ENCODE measurements around the gene SLC8B1. TPM values are rescaled to one million over a fixed set of nuclear protein-coding genes. Genes with fewer than 3 reads are reported as not detected.

The SLC8B1 gene
- polyA plus RNA-seq, 3 donors = 21.6 to 46.0 (median 32.4) TPM

DNA sequence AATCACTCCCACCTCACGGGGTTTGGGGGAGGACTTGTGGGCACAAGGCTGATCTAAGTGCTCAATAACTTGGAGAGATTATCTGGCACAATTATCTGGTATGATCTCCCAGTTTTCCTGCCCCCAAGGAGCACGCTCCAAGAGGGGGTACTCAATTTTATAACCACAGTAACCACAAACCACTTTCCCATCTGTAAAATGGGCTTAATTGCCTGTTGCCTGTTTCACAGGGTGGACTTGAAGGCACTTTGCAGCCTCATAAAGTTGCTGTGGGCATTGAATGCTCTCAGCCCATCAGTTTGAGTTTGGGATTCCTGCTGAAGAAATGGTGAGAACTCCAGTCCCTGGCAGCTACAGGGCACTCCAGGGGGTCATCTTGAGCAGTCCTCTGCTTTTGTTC is 4.4 kb downstream of the SLC8B1 start:
- Histone ChIP-seq H3K4me2 (replicated peaks; ENCODE audit: extremely low read depth, low read length, poor library complexity, severe bottlenecking) (no peak overlapping the region), H3K4me3 (replicated peaks in 1 of 3; ENCODE audit: low read depth in 2 of 3, low read length in 3 of 3) (no peak overlapping the region), H2AFZ (ENCODE audit: insufficient read depth, low read depth, low read length, poor library complexity, severe bottlenecking) (no peak overlapping the region), H3K4me1 (ENCODE audit: control insufficient read depth in 1 of 2, insufficient read depth in 2 of 2, low read length in 2 of 2) (peaks cover 23 to 46% of the 10 kb centered on the region in 2 donors), H3K9me3 (replicated peaks in 1 of 2; ENCODE audit: control insufficient read depth in 1 of 2, insufficient read depth in 1 of 2, low read length in 2 of 2) (no peaks in the 10 kb centered on the region), H3K27me3 (ENCODE audit: control insufficient read depth in 2 of 2, insufficient read depth in 2 of 2, low read length in 2 of 2) (no peaks in the 10 kb centered on the region), H3K9ac (ENCODE audit: insufficient read depth, low read length, poor library complexity, severe bottlenecking) (no peak overlapping the region), H4K20me1 (ENCODE audit: insufficient read depth, low read length) (peaks cover 66% of the 10 kb centered on the region), H3K36me3 (replicated peaks in 1 of 2; ENCODE audit: control insufficient read depth in 1 of 2, insufficient read depth in 2 of 2, low read length in 2 of 2) (peaks cover 31 to 69% of the 10 kb centered on the region in 2 donors), H3K27ac (ENCODE audit: low read depth in 1 of 2, low read length in 2 of 2) (peak overlapping the region in 1 of 2 donors; percentile 48), H3K79me2 (ENCODE audit: insufficient read depth, low read length) (peaks cover 65% of the 10 kb centered on the region)
- intact Hi-C loops (cut with micrococcal nuclease) = loop anchor here in 1 of 2 donors (10.0 kb wide), 1 partner anchor 116 kb away; no protein-coding TSS in a partner anchor
- H3K27ac Mint-ChIP-seq = peak overlapping the region in 3 of 7 donors; percentile 27 to 70 (median 27)
- TF ChIP-seq, protein P1, sequence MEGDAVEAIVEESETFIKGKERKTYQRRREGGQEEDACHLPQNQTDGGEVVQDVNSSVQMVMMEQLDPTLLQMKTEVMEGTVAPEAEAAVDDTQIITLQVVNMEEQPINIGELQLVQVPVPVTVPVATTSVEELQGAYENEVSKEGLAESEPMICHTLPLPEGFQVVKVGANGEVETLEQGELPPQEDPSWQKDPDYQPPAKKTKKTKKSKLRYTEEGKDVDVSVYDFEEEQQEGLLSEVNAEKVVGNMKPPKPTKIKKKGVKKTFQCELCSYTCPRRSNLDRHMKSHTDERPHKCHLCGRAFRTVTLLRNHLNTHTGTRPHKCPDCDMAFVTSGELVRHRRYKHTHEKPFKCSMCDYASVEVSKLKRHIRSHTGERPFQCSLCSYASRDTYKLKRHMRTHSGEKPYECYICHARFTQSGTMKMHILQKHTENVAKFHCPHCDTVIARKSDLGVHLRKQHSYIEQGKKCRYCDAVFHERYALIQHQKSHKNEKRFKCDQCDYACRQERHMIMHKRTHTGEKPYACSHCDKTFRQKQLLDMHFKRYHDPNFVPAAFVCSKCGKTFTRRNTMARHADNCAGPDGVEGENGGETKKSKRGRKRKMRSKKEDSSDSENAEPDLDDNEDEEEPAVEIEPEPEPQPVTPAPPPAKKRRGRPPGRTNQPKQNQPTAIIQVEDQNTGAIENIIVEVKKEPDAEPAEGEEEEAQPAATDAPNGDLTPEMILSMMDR (IDR thresholded peaks at IDR 0.05) = no peak
- no peak overlapping the region for H3K4me3 Mint-ChIP-seq
- peaks cover 60 to 67% of the 10 kb centered on the region in 2 donors for H3K36me3 Mint-ChIP-seq
- no peaks in the 10 kb centered on the region for H3K27me3 Mint-ChIP-seq (ENCODE audit: low read depth in 3 of 3)
- H3K4me1 Mint-ChIP-seq = peaks cover 43% of the 10 kb centered on the region
- peaks cover 0 to 2% (median 0%) of the 10 kb centered on the region in 7 donors for H3K9me3 Mint-ChIP-seq
- DNase-seq = no peak
- WGBS (ENCODE audit: insufficient coverage) = no CpG with 5 or more reads among the region's 2 CpGs

DNA sequence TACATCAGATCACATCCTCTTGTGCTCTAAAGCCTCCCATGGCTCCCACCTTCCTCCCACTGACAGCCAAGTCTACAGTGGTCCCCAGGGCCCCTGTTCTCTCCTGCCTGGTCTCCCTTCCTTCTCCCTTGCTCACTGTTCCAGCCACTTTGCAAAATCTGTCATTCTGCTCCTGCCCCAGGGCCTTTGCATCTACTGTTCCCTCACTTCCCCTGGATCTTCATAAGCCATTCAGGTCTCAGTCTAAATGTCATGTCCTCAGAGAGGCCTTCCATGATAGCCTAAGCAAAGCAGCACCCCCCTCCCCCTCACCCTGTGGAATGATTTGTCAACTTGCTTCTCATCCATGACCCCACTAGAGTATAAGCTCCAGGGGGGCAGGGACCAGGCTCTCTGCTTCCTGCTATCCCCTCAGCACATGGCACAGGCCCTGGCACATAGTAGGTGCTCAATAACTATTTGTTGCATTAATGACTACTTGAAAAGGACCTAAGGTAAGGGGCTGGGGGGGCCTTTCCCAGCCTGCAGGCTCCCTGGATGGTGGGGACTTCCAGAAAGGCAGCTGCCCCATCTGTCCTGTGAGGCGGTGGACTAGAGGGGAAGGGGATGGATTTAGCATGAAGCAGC is 5.0 kb downstream of the SLC8B1 start:
- Histone ChIP-seq H3K9me3 (replicated peaks in 1 of 2; ENCODE audit: control insufficient read depth in 1 of 2, insufficient read depth in 1 of 2, low read length in 2 of 2) (no peaks in the 10 kb centered on the region), H3K4me3 (replicated peaks in 1 of 3; ENCODE audit: low read depth in 2 of 3, low read length in 3 of 3) (no peak overlapping the region), H3K79me2 (ENCODE audit: insufficient read depth, low read length) (peaks cover 68% of the 10 kb centered on the region), H4K20me1 (ENCODE audit: insufficient read depth, low read length) (peaks cover 72% of the 10 kb centered on the region), H3K36me3 (replicated peaks in 1 of 2; ENCODE audit: control insufficient read depth in 1 of 2, insufficient read depth in 2 of 2, low read length in 2 of 2) (peaks cover 31 to 72% of the 10 kb centered on the region in 2 donors), H3K27me3 (ENCODE audit: control insufficient read depth in 2 of 2, insufficient read depth in 2 of 2, low read length in 2 of 2) (no peaks in the 10 kb centered on the region), H3K9ac (ENCODE audit: insufficient read depth, low read length, poor library complexity, severe bottlenecking) (no peak overlapping the region), H2AFZ (ENCODE audit: insufficient read depth, low read depth, low read length, poor library complexity, severe bottlenecking) (no peak overlapping the region), H3K4me1 (ENCODE audit: control insufficient read depth in 1 of 2, insufficient read depth in 2 of 2, low read length in 2 of 2) (peaks cover 18 to 40% of the 10 kb centered on the region in 2 donors), H3K4me2 (replicated peaks; ENCODE audit: extremely low read depth, low read length, poor library complexity, severe bottlenecking) (no peak overlapping the region), H3K27ac (ENCODE audit: low read depth in 1 of 2, low read length in 2 of 2) (peak overlapping the region in 1 of 2 donors; percentile 48)
- DNase-seq = no peak
- Mint-ChIP-seq H3K4me3 (no peak overlapping the region), H3K27me3 (ENCODE audit: low read depth in 3 of 3) (no peaks in the 10 kb centered on the region), H3K27ac (peak overlapping the region in 3 of 7 donors; percentile 28 to 74 (median 72)), H3K4me1 (peaks cover 41% of the 10 kb centered on the region), H3K36me3 (peaks cover 60 to 71% of the 10 kb centered on the region in 2 donors), H3K9me3 (peaks cover 0 to 3% (median 0%) of the 10 kb centered on the region in 7 donors)
- TF ChIP-seq, protein P1 (IDR thresholded peaks at IDR 0.05) = no peak
- intact Hi-C loops (cut with micrococcal nuclease) = loop anchor here in 1 of 2 donors (10.0 kb wide), 1 partner anchor 115 kb away; no protein-coding TSS in a partner anchor
- no CpG with 5 or more reads among the region's 1 CpG for WGBS (ENCODE audit: insufficient coverage)
